H1 (cell line): ENCODE measurements around the gene GNG5. TPM values are rescaled to one million over a fixed set of nuclear protein-coding genes. Genes with fewer than 3 reads are reported as not detected.

Experiments used
- CTCF ChIA-PET: fragments of 300-600 bp; sonication (Branson Sonifier 250); formaldehyde crosslinking; loops from one replicate; lab custom pipeline; 2021; ENCODE audit not compliant: partially characterized antibody; lab: Charles Lee
- POLR2A ChIA-PET: fragments of 300-600 bp; sonication (Branson Sonifier 250); formaldehyde crosslinking; loops from one replicate; lab custom pipeline; 2021; ENCODE audit warnings: inconsistent platforms; ENCODE audit not compliant: partially characterized antibody; lab: Charles Lee
- DNase-seq, 2 experiments: peaks; one replicate each; pipeline versions ENCODE4 v3.0.0 to v3.0.0-alpha.2; 2010 to 2022; ENCODE audit warnings: low spot score in 2 of 2, low read depth in 1 of 2, mixed read lengths in 1 of 2
- FAIRE-seq: peaks from 2 replicates; lab custom pipeline; 2011; peaks lifted over from hg19 to GRCh38; lab: Jason Lieb, UNC
- H2AFZ ChIP-seq: 2 replicates; pipeline ENCODE4 v1.8.1; 2012; ENCODE audit warnings: low read length, inconsistent platforms
- H2AK5ac ChIP-seq: 2 replicates; pipeline ENCODE4 v1.6.1; 2013; ENCODE audit warnings: low read depth, low read length
- H2BK120ac ChIP-seq: replicated peaks from 2 replicates; pipeline ENCODE3; 2013; ENCODE audit warnings: low read depth, low read length, inconsistent platforms
- H2BK12ac ChIP-seq: 2 replicates; pipeline ENCODE4 v1.6.1; 2013; ENCODE audit warnings: low read depth, low read length
- H2BK15ac ChIP-seq: 2 replicates; pipeline ENCODE4 v1.6.1; 2013; ENCODE audit warnings: low read length
- H2BK20ac ChIP-seq: 2 replicates; pipeline ENCODE4 v1.6.1; 2013; ENCODE audit warnings: low read length
- H2BK5ac ChIP-seq: 2 replicates; pipeline ENCODE4 v1.6.1; 2013; ENCODE audit warnings: low read depth, low read length
- H3K14ac ChIP-seq: 2 replicates; pipeline ENCODE4 v1.6.1; 2013; ENCODE audit warnings: inconsistent platforms; ENCODE audit not compliant: insufficient read length
- H3K18ac ChIP-seq: 2 replicates; pipeline ENCODE4 v1.6.1; 2013; ENCODE audit warnings: low read length; ENCODE audit errors: extremely low read depth
- H3K23ac ChIP-seq: 2 replicates; pipeline ENCODE4 v1.6.1; 2013; ENCODE audit warnings: inconsistent platforms; ENCODE audit not compliant: insufficient read length
- H3K23me2 ChIP-seq: 2 replicates; pipeline ENCODE4 v1.6.1; 2013; ENCODE audit warnings: low read depth, low read length
- H3K27ac ChIP-seq: 2 replicates; pipeline ENCODE4 v1.6.1; 2011; ENCODE audit warnings: low read depth, low read length, inconsistent platforms
- H3K27me3 ChIP-seq, 4 experiments: replicated peaks in 1 of 4; 1 replicate in 1 of 4; 2 replicates in 3 of 4; pipeline versions ENCODE4 v1.6.1 to v1.8.1; 2011 to 2013; ENCODE audit warnings: low read length in 3 of 4, mild to moderate bottlenecking in 3 of 4, inconsistent platforms in 2 of 4, mixed read lengths in 2 of 4, moderate library complexity in 1 of 4; ENCODE audit not compliant: control insufficient read depth in 3 of 4, insufficient read depth in 3 of 4; ENCODE audit errors: extremely low read depth in 1 of 4
- H3K36me3 ChIP-seq, 4 experiments: 2 replicates each; pipeline versions ENCODE4 v1.6.1 to v1.8.1; 2011 to 2013; ENCODE audit warnings: mild to moderate bottlenecking in 4 of 4, low read length in 3 of 4, moderate library complexity in 2 of 4, control low read depth in 1 of 4, inconsistent platforms in 1 of 4; ENCODE audit not compliant: insufficient read depth in 4 of 4, control insufficient read depth in 2 of 4
- H3K4ac ChIP-seq: replicated peaks from 2 replicates; pipeline ENCODE3; 2013; ENCODE audit warnings: low read length, low read depth, mixed read lengths, inconsistent platforms; ENCODE audit not compliant: insufficient read length
- H3K4me1 ChIP-seq, 4 experiments: replicated peaks in 1 of 4; 1 replicate in 1 of 4; 2 replicates in 3 of 4; pipeline versions ENCODE4 v1.6.1 to v1.8.1; 2011 to 2013; ENCODE audit warnings: low read length in 3 of 4, inconsistent platforms in 2 of 4, mixed read lengths in 1 of 4; ENCODE audit not compliant: insufficient read depth in 4 of 4, control insufficient read depth in 3 of 4
- H3K4me2 ChIP-seq, 2 experiments: 2 replicates each; pipeline versions ENCODE4 v1.6.1 to v1.8.1; 2011 to 2013; ENCODE audit warnings: low read depth in 2 of 2, low read length in 2 of 2, control low read depth in 1 of 2, inconsistent platforms in 1 of 2, mild to moderate bottlenecking in 1 of 2; ENCODE audit not compliant: insufficient read depth in 1 of 2
- H3K4me3 ChIP-seq, 4 experiments: fragments of 200-600, 300-600 bp in 1 of 4; sonication (generic), shearing (Covaris generic), sonication (Bioruptor Twin) in 1 of 4; 2 replicates each; pipeline versions ENCODE4 v1.5.1 to v1.8.1; 2011 to 2016; ENCODE audit warnings: low read length in 4 of 4, low read depth in 3 of 4, control low read depth in 2 of 4, inconsistent platforms in 2 of 4, mild to moderate bottlenecking in 2 of 4, mixed read lengths in 1 of 4, moderate library complexity in 1 of 4; ENCODE audit not compliant: insufficient read depth in 2 of 4; ENCODE audit errors: extremely low read depth in 1 of 4
- H3K56ac ChIP-seq: replicated peaks from 2 replicates; pipeline ENCODE3; 2013; ENCODE audit warnings: low read depth, mild to moderate bottlenecking, mixed read lengths, low read length, inconsistent platforms; ENCODE audit not compliant: insufficient read length
- H3K79me1 ChIP-seq: 2 replicates; pipeline ENCODE4 v1.6.1; 2013; ENCODE audit warnings: low read depth, low read length, control low read depth
- H3K79me2 ChIP-seq, 2 experiments: 2 replicates each; pipeline versions ENCODE4 v1.6.1 to v1.8.1; 2012 to 2013; ENCODE audit warnings: low read length in 2 of 2, mild to moderate bottlenecking in 2 of 2, inconsistent platforms in 1 of 2; ENCODE audit not compliant: insufficient read depth in 2 of 2, control insufficient read depth in 1 of 2
- H3K9ac ChIP-seq, 4 experiments: replicated peaks in 1 of 4; 1 replicate in 1 of 4; 2 replicates in 3 of 4; pipeline versions ENCODE4 v1.6.1 to v1.8.1; 2011 to 2013; ENCODE audit warnings: low read depth in 3 of 4, low read length in 3 of 4, control low read depth in 2 of 4, mild to moderate bottlenecking in 2 of 4, moderate library complexity in 2 of 4, inconsistent platforms in 1 of 4; ENCODE audit errors: extremely low read depth in 1 of 4
- H3K9me3 ChIP-seq, 2 experiments: 2 replicates each; pipeline versions ENCODE4 v1.6.1 to v1.8.1; 2012 to 2013; ENCODE audit warnings: mild to moderate bottlenecking in 2 of 2, moderate library complexity in 2 of 2, control low read depth in 1 of 2, inconsistent platforms in 1 of 2, low read depth in 1 of 2, low read length in 1 of 2, mixed read lengths in 1 of 2; ENCODE audit not compliant: insufficient read depth in 2 of 2
- H4K20me1 ChIP-seq, 2 experiments: replicated peaks in 1 of 2; 2 replicates each; pipeline versions ENCODE3 to v1.8.1; 2011 to 2013; ENCODE audit warnings: inconsistent platforms in 2 of 2, low read length in 2 of 2, mild to moderate bottlenecking in 1 of 2; ENCODE audit not compliant: insufficient read depth in 2 of 2, control insufficient read depth in 1 of 2
- H4K5ac ChIP-seq: 2 replicates; pipeline ENCODE4 v1.6.1; 2013; ENCODE audit warnings: low read length, low read depth, mixed read lengths, inconsistent platforms; ENCODE audit not compliant: insufficient read length
- H4K8ac ChIP-seq: 2 replicates; pipeline ENCODE4 v1.8.0; 2013; ENCODE audit warnings: mild to moderate bottlenecking, moderate library complexity, low read length, inconsistent platforms; ENCODE audit not compliant: insufficient read depth; ENCODE audit errors: extremely low read depth
- H4K91ac ChIP-seq: replicated peaks from 2 replicates; pipeline ENCODE3; 2013; ENCODE audit warnings: low read length, mixed read lengths, inconsistent platforms; ENCODE audit not compliant: insufficient read length
- MAFK ChIP-seq: IDR thresholded peaks from 2 replicates; pipeline ENCODE4 v1.6.1; 2012; ENCODE audit warnings: low read depth, mild to moderate bottlenecking, improper control_type of control experiment, low read length
- SP1 ChIP-seq: IDR thresholded peaks from 2 replicates; pipeline ENCODE4 v1.6.1; 2011; ENCODE audit warnings: low read depth, low read length
- WGBS, 2 experiments: shearing (Covaris generic) in 1 of 2; methylation state at CpG; one replicate each; pipeline versions ENCODE4 v1.1.6 to v1.1.7; 2013 to 2015; ENCODE audit warnings: low lambda C conversion rate in 2 of 2, mixed read lengths in 2 of 2, inconsistent platforms in 1 of 2, low coverage in 1 of 2, missing lambda C conversion rate in 1 of 2; ENCODE audit not compliant: insufficient replicate concordance in 2 of 2, insufficient coverage in 1 of 2, insufficient read length in 1 of 2; ENCODE audit errors: extremely low coverage in 1 of 2, missing lambda C conversion rate in 1 of 2; 5-methylcytosine and 5-hydroxymethylcytosine counted together
- polyA plus RNA-seq, 7 experiments: library from polyadenylated mRNA; depleted of rRNA in 3 of 7; stranded (reverse) in 5 of 7; unstranded in 2 of 7; fragments of >200 nt in 5 of 7; fragments of 200-250 nt in 2 of 7; gene quantifications; 1 replicate in 5 of 7; 2 replicates in 1 of 7; 4 replicates in 1 of 7; pipeline versions ENCODE4 v1.2.1 to v1.2.3, GENCODE V29; 2011 to 2013; ENCODE audit warnings: missing spikeins in 2 of 7, mixed read lengths in 2 of 7
- total RNA-seq: library from RNA; stranded (reverse); fragmentation: NEBNext Ultra II Directional; extraction: Animal tissue kit (Norgen Biotek cat#: 25700); gene quantifications from 2 replicates; pipeline ENCODE4 v1.2.1, GENCODE V29; 2021

GNG5 gene
- total and polyA plus RNA-seq, 2 of the 8 experiments (the other 6 are each of a cell fraction or from before 2014, with no cell fraction given) = 94.0 to 104 TPM

DNA sequence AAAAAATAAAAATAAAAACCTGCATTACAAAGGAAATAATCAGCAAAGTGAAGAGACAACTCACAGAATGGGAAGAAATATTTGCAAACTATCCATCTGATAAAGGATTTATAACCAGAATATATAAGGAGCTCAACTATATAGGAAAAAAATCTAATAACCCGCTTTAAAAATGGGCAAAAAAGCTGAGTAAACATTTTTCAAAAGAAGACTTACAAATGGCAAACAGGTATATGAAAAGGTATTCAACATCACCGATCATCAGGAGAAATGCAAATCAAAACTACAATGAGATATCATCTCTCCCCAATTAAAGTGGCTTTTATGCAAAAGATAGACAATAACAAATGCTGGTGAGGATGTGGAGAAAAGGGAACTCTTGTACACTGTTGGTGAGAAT, 3.8 kb upstream of the GNG5 start:
- Histone ChIP-seq H3K14ac (no peak overlapping the region), H2AFZ (no peak overlapping the region)
- TF ChIP-seq SP1 (no peak), MAFK (0 out of 2 replicates have a peak, but pooled peaks have one; percentile 22)
- TF ChIP-seq, all 59 proteins: peak for 1
- H3K23me2 ChIP-seq = peaks cover 4% of the 10 kb centered on the region; the same call in 1 of the 2 replicates
- peaks cover 0 to 1% of the 10 kb centered on the region in 2 experiments for H4K20me1 ChIP-seq
- DNase-seq (no peak), FAIRE-seq (no peak)
- H3K4me1 ChIP-seq = peaks cover 0 to 2% (median 0%) of the 10 kb centered on the region in 4 experiments; a peak in 4 of 7 replicates
- no peak overlapping the region for H2BK120ac ChIP-seq
- H3K9me3 ChIP-seq = no peaks in the 10 kb centered on the region
- no peak overlapping the region for H3K4ac ChIP-seq
- H3K36me3 ChIP-seq = no peaks in the 10 kb centered on the region
- no peak overlapping the region for H2AK5ac ChIP-seq
- no peak overlapping the region for H2BK15ac ChIP-seq
- no peak overlapping the region for H2BK12ac ChIP-seq
- H3K4me2 ChIP-seq = no peak overlapping the region
- ChIA-PET CTCF (interaction anchor here (1.0 kb wide), 1 partner anchor 32 kb away, joined by 4 read pairs; no protein-coding TSS in a partner anchor), POLR2A (no interaction called here)
- no peak overlapping the region for H3K27ac ChIP-seq
- no peak overlapping the region for H3K23ac ChIP-seq
- H3K9ac ChIP-seq = no peak overlapping the region
- no peak overlapping the region for H4K8ac ChIP-seq
- H2BK5ac ChIP-seq = no peak overlapping the region
- H4K91ac ChIP-seq = no peak overlapping the region
- no peaks in the 10 kb centered on the region for H3K79me1 ChIP-seq
- H4K5ac ChIP-seq = no peak overlapping the region
- no peak overlapping the region for H3K56ac ChIP-seq
- no peak overlapping the region for H3K18ac ChIP-seq
- H2BK20ac ChIP-seq = no peak overlapping the region
- WGBS, 2 experiments = 73% methylated on average over 2 of the region's 2 CpGs; no CpG with 5 or more reads in 1 of the 2 experiments
- peaks cover 0 to 4% of the 10 kb centered on the region in 2 experiments; a peak in 2 of 4 replicates for H3K79me2 ChIP-seq
- H3K27me3 ChIP-seq = no peaks in the 10 kb centered on the region
- H3K4me3 ChIP-seq = no peak overlapping the region
